Epithelial cell of proximal tubule (primary cell): ENCODE results near the gene STK10. TPM values are rescaled to one million over a fixed set of nuclear protein-coding genes. Genes with fewer than 3 reads are reported as not detected.
"Not testable (repeated sequence)": the region's sequence is repeated elsewhere in the genome, so short reads cannot be mapped to it uniquely, and the experiment has no call there.

Experiments
- DNase-seq: peaks from one replicate; pipeline ENCODE4 v3.0.0-alpha.2; 2011; ENCODE audit warnings: low read depth
- H3K4me3 ChIP-seq: 2 replicates; pipeline ENCODE4 v1.5.1; 2011; ENCODE audit warnings: low read depth, mild to moderate bottlenecking, low read length
- total RNA-seq: library from RNA; depleted of rRNA; stranded (reverse); fragments of >200 nt; gene quantifications from 2 replicates; pipeline ENCODE4 v1.2.3, GENCODE V29; 2015
- TF ChIP-seq, protein P1 (sequence below): conservative IDR thresholded peaks from 2 replicates; pipeline ENCODE4 v1.5.1; 2012; ENCODE audit warnings: low read depth, mild to moderate bottlenecking, low read length

STK10 gene
- total RNA-seq, 1 donor from 2014 or later: 22.4 TPM

GRCh38 chr5:172207511-172207910, 19.5 kb upstream of the STK10 start:
- H3K4me3 ChIP-seq: no peak overlapping the region
- no peak for DNase-seq
- TF ChIP-seq, protein P1, sequence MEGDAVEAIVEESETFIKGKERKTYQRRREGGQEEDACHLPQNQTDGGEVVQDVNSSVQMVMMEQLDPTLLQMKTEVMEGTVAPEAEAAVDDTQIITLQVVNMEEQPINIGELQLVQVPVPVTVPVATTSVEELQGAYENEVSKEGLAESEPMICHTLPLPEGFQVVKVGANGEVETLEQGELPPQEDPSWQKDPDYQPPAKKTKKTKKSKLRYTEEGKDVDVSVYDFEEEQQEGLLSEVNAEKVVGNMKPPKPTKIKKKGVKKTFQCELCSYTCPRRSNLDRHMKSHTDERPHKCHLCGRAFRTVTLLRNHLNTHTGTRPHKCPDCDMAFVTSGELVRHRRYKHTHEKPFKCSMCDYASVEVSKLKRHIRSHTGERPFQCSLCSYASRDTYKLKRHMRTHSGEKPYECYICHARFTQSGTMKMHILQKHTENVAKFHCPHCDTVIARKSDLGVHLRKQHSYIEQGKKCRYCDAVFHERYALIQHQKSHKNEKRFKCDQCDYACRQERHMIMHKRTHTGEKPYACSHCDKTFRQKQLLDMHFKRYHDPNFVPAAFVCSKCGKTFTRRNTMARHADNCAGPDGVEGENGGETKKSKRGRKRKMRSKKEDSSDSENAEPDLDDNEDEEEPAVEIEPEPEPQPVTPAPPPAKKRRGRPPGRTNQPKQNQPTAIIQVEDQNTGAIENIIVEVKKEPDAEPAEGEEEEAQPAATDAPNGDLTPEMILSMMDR: no peak

DNA sequence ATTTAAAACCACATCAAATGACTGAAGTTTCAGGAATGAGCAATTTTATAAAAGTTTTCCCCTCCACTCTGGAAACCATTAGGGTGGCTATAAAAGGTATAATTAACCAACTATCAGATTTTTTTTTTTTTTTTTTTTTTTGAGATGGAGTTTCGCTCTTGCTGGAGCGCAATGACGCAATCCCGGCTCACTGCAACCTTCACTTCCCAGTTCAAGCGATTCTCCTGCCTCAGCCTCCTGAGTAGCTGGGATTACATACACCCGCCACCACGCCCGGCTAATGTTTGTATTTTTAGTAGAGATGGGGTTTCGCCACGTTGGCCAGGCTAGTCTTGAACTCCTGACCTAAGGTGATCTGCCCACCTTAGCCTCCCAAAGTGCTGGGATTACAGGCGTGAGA, 18.0 kb upstream of the STK10 start:
- not testable (repeated sequence) for DNase-seq, H3K4me3 ChIP-seq

- H3K4me3 ChIP-seq: no peak overlapping the region
- DNase-seq: no peak
- TF ChIP-seq, protein P1: no peak
Measured at GRCh38 chr5:172200476-172200875, 12.5 kb upstream of the STK10 start.

DNA sequence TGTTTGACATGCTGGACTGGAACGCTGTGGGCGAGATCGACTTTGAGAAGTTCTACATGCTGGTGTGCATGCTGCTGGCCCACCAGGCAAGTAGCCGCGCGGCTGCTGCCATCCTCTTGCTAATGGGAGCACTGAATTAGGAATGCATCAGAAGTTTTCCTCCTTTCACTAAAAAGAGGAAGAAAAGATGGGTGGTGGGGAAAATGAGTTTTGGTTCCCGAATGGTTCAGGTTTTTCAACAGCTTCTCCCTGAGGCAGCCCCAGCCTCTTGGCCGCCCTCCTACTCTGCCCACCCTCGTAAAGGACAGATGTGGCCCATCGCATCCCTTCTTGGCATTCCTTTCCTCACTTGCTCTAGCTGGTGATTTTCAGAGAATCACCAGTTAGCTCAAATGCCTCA, 11.4 kb upstream of the STK10 start:
- no peak for DNase-seq
- H3K4me3 ChIP-seq: no peak overlapping the region
- TF ChIP-seq, protein P1: no peak

DNA sequence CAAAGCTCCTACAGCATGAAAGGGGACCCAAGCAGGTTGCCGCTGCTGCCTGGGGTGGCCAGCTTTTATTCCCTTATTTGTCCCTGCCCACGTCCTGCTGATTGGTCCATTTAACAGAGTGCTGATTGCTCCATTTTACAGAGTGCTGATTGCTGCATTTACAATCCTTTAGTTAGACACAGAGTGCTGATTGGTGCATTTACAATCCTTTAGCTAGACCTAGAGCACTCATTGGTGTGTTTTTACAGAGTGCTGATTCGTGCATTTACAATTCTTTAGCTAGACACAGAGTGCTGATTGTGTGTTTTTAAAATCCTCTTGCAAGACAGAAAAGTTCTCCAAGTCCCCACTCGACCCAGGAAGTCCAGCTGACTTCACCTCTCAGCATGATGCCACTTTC, 9.8 kb upstream of the STK10 start:
- H3K4me3 ChIP-seq, DNase-seq: not testable (repeated sequence)

GRCh38 chr5:172194985-172195774, 7.2 kb upstream of the STK10 start:
- TF ChIP-seq, protein P1: no peak
- no peak for DNase-seq
- H3K4me3 ChIP-seq: no peak overlapping the region

- no peak for DNase-seq
- H3K4me3 ChIP-seq: no peak within 1 kb of the TSS
- TF ChIP-seq, protein P1: no peak
Measured at GRCh38 chr5:172193872-172194271, 5.8 kb upstream of the STK10 start, which contains the start of gene EFCAB9. Gene EFCAB9 (plus strand): TSS chr5:172194172. CDS start chr5:172194173, 1 bp downstream.

- TF ChIP-seq, protein P1: no peak
- no peak for DNase-seq
- H3K4me3 ChIP-seq: no peak overlapping the region
Measured at GRCh38 chr5:172189693-172190296, 1.8 kb upstream of the STK10 start.
